Panc1 (cell line): Measurements from ENCODE around the gene CEP85L. TPM values are rescaled to one million over a fixed set of nuclear protein-coding genes. Genes with fewer than 3 reads are reported as not detected.

Source experiments
- ATAC-seq: fragments of 200-7000 bp; cut with Tn5 transposase; 2 replicates; pipeline ENCODE4 v1.9.1; 2020; ENCODE audit warnings: mild to moderate bottlenecking, moderate library complexity
- BruUV-seq: library from RNA; stranded (reverse); fragments of 400-500 nt; replicated peaks from 2 replicates; lab custom pipeline; 2021; lab: Mats Ljungman, UMichigan
- CTCF ChIA-PET: fragments of 300-600 bp; sonication (Branson Sonifier 250); formaldehyde crosslinking; loops from one replicate; lab custom pipeline; 2022; ENCODE audit warnings: antibody characterized with exemption; lab: Charles Lee
- POLR2A ChIA-PET: fragments of 300-600 bp; sonication (Branson Sonifier 250); formaldehyde crosslinking; loops from one replicate; lab custom pipeline; 2022; ENCODE audit warnings: antibody characterized with exemption; lab: Charles Lee
- DNase-seq: peaks from one replicate; pipeline ENCODE4 v3.0.0-alpha.2; 2010; ENCODE audit warnings: low read depth, low spot score
- H3K27ac ChIP-seq: 2 replicates; pipeline ENCODE4 v1.5.1; 2011; ENCODE audit warnings: mild to moderate bottlenecking, low read length, inconsistent platforms
- H3K27me3 ChIP-seq: fragments of 200-500 bp; sonication (Bioruptor generic); 2 replicates; pipeline ENCODE4 v1.6.0; 2014; ENCODE audit warnings: low read length, inconsistent platforms; ENCODE audit not compliant: control insufficient read depth, insufficient read depth
- H3K36me3 ChIP-seq: fragments of 200-500 bp; sonication (Bioruptor generic); 2 replicates; pipeline ENCODE4 v1.5.1; 2014; ENCODE audit warnings: inconsistent platforms, mild to moderate bottlenecking, low read length, moderate library complexity; ENCODE audit not compliant: control insufficient read depth, insufficient read depth
- H3K4me1 ChIP-seq: 2 replicates; pipeline ENCODE4 v1.5.1; 2011; ENCODE audit warnings: inconsistent platforms, mild to moderate bottlenecking, low read length, moderate library complexity; ENCODE audit not compliant: control insufficient read depth, insufficient read depth
- H3K4me3 ChIP-seq, 2 experiments: 2 replicates each; pipeline ENCODE4 v1.5.1; 2011 to 2012; ENCODE audit warnings: low read depth in 2 of 2, low read length in 2 of 2, mild to moderate bottlenecking in 2 of 2, inconsistent platforms in 1 of 2, moderate library complexity in 1 of 2
- H3K9me3 ChIP-seq: fragments of 200-500 bp; sonication (Bioruptor generic); 2 replicates; pipeline ENCODE4 v1.5.1; 2014; ENCODE audit warnings: low read depth, mild to moderate bottlenecking, inconsistent platforms, low read length, moderate library complexity; ENCODE audit not compliant: control insufficient read depth, insufficient read depth
- CTCF ChIP-seq: fragments of 450-650 bp; IDR thresholded peaks from 2 replicates; pipeline ENCODE4 v1.5.1; 2017; ENCODE audit warnings: mild to moderate bottlenecking
- POLR2AphosphoS5 ChIP-seq: IDR thresholded peaks from 2 replicates; pipeline ENCODE4 v1.6.1; 2012; ENCODE audit warnings: mild to moderate bottlenecking, low read depth, low read length, moderate library complexity
- SIN3A ChIP-seq: IDR thresholded peaks from 2 replicates; pipeline ENCODE4 v1.6.1; 2012; ENCODE audit warnings: low read depth, mild to moderate bottlenecking, low read length, moderate library complexity, borderline replicate concordance; ENCODE audit not compliant: insufficient read depth
- TCF7L2 ChIP-seq: IDR thresholded peaks from 2 replicates; pipeline ENCODE4 v1.6.1; 2011; ENCODE audit warnings: mild to moderate bottlenecking, low read depth, low read length, inconsistent platforms
- in situ Hi-C: cut with HindIII; loops from 2 replicates; pipeline ENCODE4 v1.10.0; 2016; ENCODE audit warnings: low sequenced_read_pairs, low pct_unique_long_range_greater_than_20kb
- intact Hi-C: fragments of 100-400 bp; cut with micrococcal nuclease; formaldehyde crosslinking; loops from one replicate; pipeline ENCODE4 v1.10.0; 2022; ENCODE audit not compliant: unreplicated experiment
- total RNA-seq: library from RNA; stranded (reverse); gene quantifications from one replicate; pipeline ENCODE4 v1.2.1, GENCODE V29; 2021; ENCODE audit not compliant: unreplicated experiment
- TF ChIP-seq, protein P1 (sequence below), 2 experiments: IDR thresholded peaks; 2 replicates each; pipeline ENCODE4 v1.6.1; 2011 to 2012; ENCODE audit warnings: low read depth in 2 of 2, control low read depth in 1 of 2, low read length in 1 of 2, mild to moderate bottlenecking in 1 of 2, moderate library complexity in 1 of 2; ENCODE audit not compliant: insufficient read depth in 1 of 2

CEP85L gene
- total RNA-seq, 1 experiment from 2014 or later, result 6.7 TPM

- in situ Hi-C loops (no loop called here), intact Hi-C loops (no loop called here)
- POLR2A ChIA-PET, result no interaction called here
Observed at GRCh38 chr6:118660218-118660569, 8.8 kb upstream of the CEP85L start.

GRCh38 chr6:118659513-118660217, 8.3 kb upstream of the CEP85L start:
- in situ Hi-C loops, result no loop called here
- TF ChIP-seq, protein P1, sequence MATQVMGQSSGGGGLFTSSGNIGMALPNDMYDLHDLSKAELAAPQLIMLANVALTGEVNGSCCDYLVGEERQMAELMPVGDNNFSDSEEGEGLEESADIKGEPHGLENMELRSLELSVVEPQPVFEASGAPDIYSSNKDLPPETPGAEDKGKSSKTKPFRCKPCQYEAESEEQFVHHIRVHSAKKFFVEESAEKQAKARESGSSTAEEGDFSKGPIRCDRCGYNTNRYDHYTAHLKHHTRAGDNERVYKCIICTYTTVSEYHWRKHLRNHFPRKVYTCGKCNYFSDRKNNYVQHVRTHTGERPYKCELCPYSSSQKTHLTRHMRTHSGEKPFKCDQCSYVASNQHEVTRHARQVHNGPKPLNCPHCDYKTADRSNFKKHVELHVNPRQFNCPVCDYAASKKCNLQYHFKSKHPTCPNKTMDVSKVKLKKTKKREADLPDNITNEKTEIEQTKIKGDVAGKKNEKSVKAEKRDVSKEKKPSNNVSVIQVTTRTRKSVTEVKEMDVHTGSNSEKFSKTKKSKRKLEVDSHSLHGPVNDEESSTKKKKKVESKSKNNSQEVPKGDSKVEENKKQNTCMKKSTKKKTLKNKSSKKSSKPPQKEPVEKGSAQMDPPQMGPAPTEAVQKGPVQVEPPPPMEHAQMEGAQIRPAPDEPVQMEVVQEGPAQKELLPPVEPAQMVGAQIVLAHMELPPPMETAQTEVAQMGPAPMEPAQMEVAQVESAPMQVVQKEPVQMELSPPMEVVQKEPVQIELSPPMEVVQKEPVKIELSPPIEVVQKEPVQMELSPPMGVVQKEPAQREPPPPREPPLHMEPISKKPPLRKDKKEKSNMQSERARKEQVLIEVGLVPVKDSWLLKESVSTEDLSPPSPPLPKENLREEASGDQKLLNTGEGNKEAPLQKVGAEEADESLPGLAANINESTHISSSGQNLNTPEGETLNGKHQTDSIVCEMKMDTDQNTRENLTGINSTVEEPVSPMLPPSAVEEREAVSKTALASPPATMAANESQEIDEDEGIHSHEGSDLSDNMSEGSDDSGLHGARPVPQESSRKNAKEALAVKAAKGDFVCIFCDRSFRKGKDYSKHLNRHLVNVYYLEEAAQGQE (IDR thresholded peaks at IDR 0.05; ENCODE audit: insufficient read depth in 1 of 2, low read depth in 2 of 2, low read length in 1 of 2), result no peak
- TF ChIP-seq TCF7L2 (no peak), POLR2AphosphoS5 (no peak), SIN3A (no peak)
- DNase-seq, result no peak
- Histone ChIP-seq H3K36me3 (no peaks in the 10 kb centered on the region), H3K27ac (no peak overlapping the region), H3K9me3 (no peaks in the 10 kb centered on the region), H3K4me3 (no peak overlapping the region), H3K27me3 (peaks cover 5% of the 10 kb centered on the region; the same call in 1 of the 2 replicates), H3K4me1 (no peaks in the 10 kb centered on the region)
- BruUV-seq, result no TSS peak
- ATAC-seq, result peak; percentile 13; the same call in 1 of the 2 replicates
- POLR2A ChIA-PET, result no interaction called here
- CTCF ChIA-PET, result no interaction called here
- intact Hi-C loops, result no loop called here

More at GRCh38 chr6:118660218-118660569, 8.8 kb upstream of the CEP85L start:
- H3K27me3 ChIP-seq, result peaks cover 5% of the 10 kb centered on the region; the same call in 1 of the 2 replicates
- TF ChIP-seq POLR2AphosphoS5, result no peak
- TF ChIP-seq, protein P1 (IDR thresholded peaks at IDR 0.05; ENCODE audit: insufficient read depth in 1 of 2, low read depth in 2 of 2, low read length in 1 of 2), result no peak
- no peak for TF ChIP-seq CTCF
- TF ChIP-seq TCF7L2, result no peak
- TF ChIP-seq SIN3A, result no peak
- no peak overlapping the region for H3K27ac ChIP-seq
- ATAC-seq (0 out of 2 replicates have a peak, but pooled peaks have one; percentile 48), DNase-seq (no peak)
- H3K4me3 ChIP-seq, result no peak overlapping the region
- BruUV-seq, result no TSS peak
- CTCF ChIA-PET, result no interaction called here
- H3K4me1 ChIP-seq, result no peaks in the 10 kb centered on the region
- no peaks in the 10 kb centered on the region for H3K9me3 ChIP-seq
- no peaks in the 10 kb centered on the region for H3K36me3 ChIP-seq
